ENCODE data around the gene ZBTB20.

DNA sequence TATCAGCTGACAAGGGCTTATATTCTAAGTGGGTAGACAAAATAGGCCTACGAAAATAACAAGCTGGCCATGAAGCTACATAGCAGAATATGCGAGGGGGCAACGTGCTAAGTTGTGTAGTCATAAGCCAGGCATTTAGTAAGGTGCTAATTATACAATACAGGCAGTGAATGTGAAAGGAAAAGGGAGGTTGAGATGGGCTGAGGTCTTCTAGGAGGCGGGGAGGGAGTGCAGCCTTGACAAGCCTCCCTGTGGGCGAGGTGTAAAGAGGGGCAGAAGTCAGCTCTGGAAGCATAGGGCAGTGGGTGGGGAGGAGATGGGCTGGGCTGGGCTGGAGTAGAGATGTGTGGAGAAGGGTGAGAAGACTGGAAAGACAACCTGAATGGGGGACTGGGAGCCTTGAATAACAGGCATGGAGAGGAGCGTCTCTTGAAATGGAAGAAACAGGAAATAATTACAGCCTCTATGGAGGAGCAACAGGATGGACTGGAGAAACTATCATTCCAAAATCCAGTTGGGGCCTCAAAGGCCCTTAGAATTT is 852.1 kb downstream of the ZBTB20 start:
- TF ChIP-seq, protein P1, sequence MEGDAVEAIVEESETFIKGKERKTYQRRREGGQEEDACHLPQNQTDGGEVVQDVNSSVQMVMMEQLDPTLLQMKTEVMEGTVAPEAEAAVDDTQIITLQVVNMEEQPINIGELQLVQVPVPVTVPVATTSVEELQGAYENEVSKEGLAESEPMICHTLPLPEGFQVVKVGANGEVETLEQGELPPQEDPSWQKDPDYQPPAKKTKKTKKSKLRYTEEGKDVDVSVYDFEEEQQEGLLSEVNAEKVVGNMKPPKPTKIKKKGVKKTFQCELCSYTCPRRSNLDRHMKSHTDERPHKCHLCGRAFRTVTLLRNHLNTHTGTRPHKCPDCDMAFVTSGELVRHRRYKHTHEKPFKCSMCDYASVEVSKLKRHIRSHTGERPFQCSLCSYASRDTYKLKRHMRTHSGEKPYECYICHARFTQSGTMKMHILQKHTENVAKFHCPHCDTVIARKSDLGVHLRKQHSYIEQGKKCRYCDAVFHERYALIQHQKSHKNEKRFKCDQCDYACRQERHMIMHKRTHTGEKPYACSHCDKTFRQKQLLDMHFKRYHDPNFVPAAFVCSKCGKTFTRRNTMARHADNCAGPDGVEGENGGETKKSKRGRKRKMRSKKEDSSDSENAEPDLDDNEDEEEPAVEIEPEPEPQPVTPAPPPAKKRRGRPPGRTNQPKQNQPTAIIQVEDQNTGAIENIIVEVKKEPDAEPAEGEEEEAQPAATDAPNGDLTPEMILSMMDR (IDR thresholded peaks at IDR 0.05; ENCODE audit: insufficient read depth, low read length, poor library complexity, severe bottlenecking), result no peak
- no peak for TF ChIP-seq EZH2phosphoT487 (conservative IDR thresholded peaks at IDR 0.05; ENCODE audit: low read length)

All from SU-DHL-6 (cell line).